ENCODE results near the gene ALK. TPM values are rescaled to one million over a fixed set of nuclear protein-coding genes. Genes with fewer than 3 reads are reported as not detected.

The ALK gene
- total and polyA plus RNA-seq, 10 of the 15 experiments (the other 5 are each of a cell fraction or from before 2014, with no cell fraction given) = 0.11 TPM; not detected in 9

DNA sequence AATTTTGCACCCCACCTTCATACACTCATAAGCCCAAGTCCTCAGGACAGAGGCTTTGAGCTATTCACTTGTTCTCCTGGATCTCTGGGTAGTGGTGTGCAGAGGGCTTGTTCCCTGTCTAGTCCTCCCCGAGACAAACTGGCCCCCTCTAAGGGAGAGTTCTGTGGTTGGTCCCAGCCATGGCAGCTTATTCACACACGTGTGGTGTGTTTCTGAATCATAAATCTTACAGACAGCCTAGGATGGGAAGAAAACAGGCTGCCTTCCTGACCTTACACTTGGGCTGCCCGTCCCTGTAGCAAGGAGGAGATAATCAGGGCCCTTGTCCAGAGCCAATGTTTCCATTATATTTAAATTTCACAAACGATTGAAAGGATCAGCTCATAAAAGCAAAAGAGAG lies 551.2 kb downstream of the ALK start:
- no TSS peak for BruUV-seq (replicated peaks)
- in situ Hi-C loops (cut with MboI) (no loop called here), intact Hi-C loops (cut with micrococcal nuclease; ENCODE audit: unreplicated experiment) (no loop called here)
- no peaks in the 10 kb centered on the region for H3K36me3 ChIP-seq (ENCODE audit: control insufficient read depth in 2 of 2, insufficient read depth in 2 of 2, low read length in 1 of 2)
- ChIA-PET RAD21 (ENCODE audit: unreplicated experiment) (no interaction called here), SMC1A (ENCODE audit: uncharacterized antibody, unreplicated experiment) (interaction anchor here (0.7 kb wide), 1 partner anchor 14 kb away, joined by 3 read pairs; no protein-coding TSS in a partner anchor), POLR2A (no interaction called here), CTCF (interaction anchor here (1.2 kb wide), 1 partner anchor 13 kb away, joined by 4 read pairs; no protein-coding TSS in a partner anchor)
- H3K9me3 ChIP-seq (replicated peaks; ENCODE audit: control insufficient read depth, insufficient read depth, low read length) = no peaks in the 10 kb centered on the region
- no peak overlapping the region for H3K4me3 ChIP-seq
- H4K20me1 ChIP-seq (ENCODE audit: control insufficient read depth, insufficient read depth) = no peaks in the 10 kb centered on the region
- FAIRE-seq (no peak), DNase-seq (ENCODE audit: low read depth, low spot score) (no peak), ATAC-seq (no peak)
- H3K4me2 ChIP-seq (ENCODE audit: control insufficient read depth, insufficient read depth) = no peak overlapping the region
- no peaks in the 10 kb centered on the region for H3K79me2 ChIP-seq (ENCODE audit: control insufficient read depth, insufficient read depth, low read length)
- peaks cover 0 to 6% of the 10 kb centered on the region in 2 experiments; a peak in 3 of 4 replicates for H3K27me3 ChIP-seq (replicated peaks in 1 of 2; ENCODE audit: control insufficient read depth in 2 of 2, insufficient read depth in 2 of 2, low read length in 1 of 2)
- no peak overlapping the region for H2AFZ ChIP-seq (ENCODE audit: control insufficient read depth, low read depth, low read length)
- no peak overlapping the region for H3K27ac ChIP-seq (ENCODE audit: control insufficient read depth, insufficient read depth)
- 0% methylated on average over 4 of the region's 4 CpGs for WGBS (ENCODE audit: insufficient coverage, insufficient replicate concordance, low lambda C conversion rate, missing lambda C conversion rate)
- H3K4me1 ChIP-seq (ENCODE audit: control insufficient read depth, insufficient read depth, low read length) = no peaks in the 10 kb centered on the region
- no peak overlapping the region for H3K9ac ChIP-seq (ENCODE audit: control insufficient read depth, insufficient read depth, low read length)
- TF ChIP-seq YBX1 (IDR thresholded peaks at IDR 0.05) (no peak), ESRRA (IDR thresholded peaks at IDR 0.05; ENCODE audit: low read length) (no peak), CBX3 (IDR thresholded peaks at IDR 0.05; ENCODE audit: borderline replicate concordance, low read depth) (no peak), YY1 (IDR thresholded peaks at IDR 0.05; ENCODE audit: low read depth, low read length) (no peak), ZBED1 (IDR thresholded peaks at IDR 0.05; ENCODE audit: borderline replicate concordance) (no peak), CHD1 (IDR thresholded peaks at IDR 0.05; ENCODE audit: low read depth, low read length) (no peak), FOXK2 (IDR thresholded peaks at IDR 0.05) (no peak), NR2F1 (conservative IDR thresholded peaks at IDR 0.05) (no peak), ZZZ3 (IDR thresholded peaks at IDR 0.05; ENCODE audit: control insufficient read depth, insufficient read length, low read depth) (no peak), SMAD1 (IDR thresholded peaks at IDR 0.05; ENCODE audit: low read depth, partially characterized antibody) (no peak), SMARCA5 (IDR thresholded peaks at IDR 0.05) (no peak), NFXL1 (IDR thresholded peaks at IDR 0.05; ENCODE audit: borderline replicate concordance) (no peak), WRNIP1 (IDR thresholded peaks at IDR 0.05; ENCODE audit: borderline replicate concordance, low read depth, low read length) (no peak)
- TF ChIP-seq, protein P1, sequence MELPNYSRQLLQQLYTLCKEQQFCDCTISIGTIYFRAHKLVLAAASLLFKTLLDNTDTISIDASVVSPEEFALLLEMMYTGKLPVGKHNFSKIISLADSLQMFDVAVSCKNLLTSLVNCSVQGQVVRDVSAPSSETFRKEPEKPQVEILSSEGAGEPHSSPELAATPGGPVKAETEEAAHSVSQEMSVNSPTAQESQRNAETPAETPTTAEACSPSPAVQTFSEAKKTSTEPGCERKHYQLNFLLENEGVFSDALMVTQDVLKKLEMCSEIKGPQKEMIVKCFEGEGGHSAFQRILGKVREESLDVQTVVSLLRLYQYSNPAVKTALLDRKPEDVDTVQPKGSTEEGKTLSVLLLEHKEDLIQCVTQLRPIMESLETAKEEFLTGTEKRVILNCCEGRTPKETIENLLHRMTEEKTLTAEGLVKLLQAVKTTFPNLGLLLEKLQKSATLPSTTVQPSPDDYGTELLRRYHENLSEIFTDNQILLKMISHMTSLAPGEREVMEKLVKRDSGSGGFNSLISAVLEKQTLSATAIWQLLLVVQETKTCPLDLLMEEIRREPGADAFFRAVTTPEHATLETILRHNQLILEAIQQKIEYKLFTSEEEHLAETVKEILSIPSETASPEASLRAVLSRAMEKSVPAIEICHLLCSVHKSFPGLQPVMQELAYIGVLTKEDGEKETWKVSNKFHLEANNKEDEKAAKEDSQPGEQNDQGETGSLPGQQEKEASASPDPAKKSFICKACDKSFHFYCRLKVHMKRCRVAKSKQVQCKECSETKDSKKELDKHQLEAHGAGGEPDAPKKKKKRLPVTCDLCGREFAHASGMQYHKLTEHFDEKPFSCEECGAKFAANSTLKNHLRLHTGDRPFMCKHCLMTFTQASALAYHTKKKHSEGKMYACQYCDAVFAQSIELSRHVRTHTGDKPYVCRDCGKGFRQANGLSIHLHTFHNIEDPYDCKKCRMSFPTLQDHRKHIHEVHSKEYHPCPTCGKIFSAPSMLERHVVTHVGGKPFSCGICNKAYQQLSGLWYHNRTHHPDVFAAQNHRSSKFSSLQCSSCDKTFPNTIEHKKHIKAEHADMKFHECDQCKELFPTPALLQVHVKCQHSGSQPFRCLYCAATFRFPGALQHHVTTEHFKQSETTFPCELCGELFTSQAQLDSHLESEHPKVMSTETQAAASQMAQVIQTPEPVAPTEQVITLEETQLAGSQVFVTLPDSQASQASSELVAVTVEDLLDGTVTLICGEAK (IDR thresholded peaks at IDR 0.05; ENCODE audit: borderline replicate concordance) = no peak
- TF ChIP-seq, protein P2, sequence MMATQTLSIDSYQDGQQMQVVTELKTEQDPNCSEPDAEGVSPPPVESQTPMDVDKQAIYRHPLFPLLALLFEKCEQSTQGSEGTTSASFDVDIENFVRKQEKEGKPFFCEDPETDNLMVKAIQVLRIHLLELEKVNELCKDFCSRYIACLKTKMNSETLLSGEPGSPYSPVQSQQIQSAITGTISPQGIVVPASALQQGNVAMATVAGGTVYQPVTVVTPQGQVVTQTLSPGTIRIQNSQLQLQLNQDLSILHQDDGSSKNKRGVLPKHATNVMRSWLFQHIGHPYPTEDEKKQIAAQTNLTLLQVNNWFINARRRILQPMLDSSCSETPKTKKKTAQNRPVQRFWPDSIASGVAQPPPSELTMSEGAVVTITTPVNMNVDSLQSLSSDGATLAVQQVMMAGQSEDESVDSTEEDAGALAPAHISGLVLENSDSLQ (IDR thresholded peaks at IDR 0.05) = no peak
- TF ChIP-seq, protein P3, sequence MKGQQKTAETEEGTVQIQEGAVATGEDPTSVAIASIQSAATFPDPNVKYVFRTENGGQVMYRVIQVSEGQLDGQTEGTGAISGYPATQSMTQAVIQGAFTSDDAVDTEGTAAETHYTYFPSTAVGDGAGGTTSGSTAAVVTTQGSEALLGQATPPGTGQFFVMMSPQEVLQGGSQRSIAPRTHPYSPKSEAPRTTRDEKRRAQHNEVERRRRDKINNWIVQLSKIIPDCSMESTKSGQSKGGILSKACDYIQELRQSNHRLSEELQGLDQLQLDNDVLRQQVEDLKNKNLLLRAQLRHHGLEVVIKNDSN (IDR thresholded peaks at IDR 0.05; ENCODE audit: borderline replicate concordance, extremely low read length, insufficient read depth, low read depth, low read length) = no peak
- TF ChIP-seq, protein P4, sequence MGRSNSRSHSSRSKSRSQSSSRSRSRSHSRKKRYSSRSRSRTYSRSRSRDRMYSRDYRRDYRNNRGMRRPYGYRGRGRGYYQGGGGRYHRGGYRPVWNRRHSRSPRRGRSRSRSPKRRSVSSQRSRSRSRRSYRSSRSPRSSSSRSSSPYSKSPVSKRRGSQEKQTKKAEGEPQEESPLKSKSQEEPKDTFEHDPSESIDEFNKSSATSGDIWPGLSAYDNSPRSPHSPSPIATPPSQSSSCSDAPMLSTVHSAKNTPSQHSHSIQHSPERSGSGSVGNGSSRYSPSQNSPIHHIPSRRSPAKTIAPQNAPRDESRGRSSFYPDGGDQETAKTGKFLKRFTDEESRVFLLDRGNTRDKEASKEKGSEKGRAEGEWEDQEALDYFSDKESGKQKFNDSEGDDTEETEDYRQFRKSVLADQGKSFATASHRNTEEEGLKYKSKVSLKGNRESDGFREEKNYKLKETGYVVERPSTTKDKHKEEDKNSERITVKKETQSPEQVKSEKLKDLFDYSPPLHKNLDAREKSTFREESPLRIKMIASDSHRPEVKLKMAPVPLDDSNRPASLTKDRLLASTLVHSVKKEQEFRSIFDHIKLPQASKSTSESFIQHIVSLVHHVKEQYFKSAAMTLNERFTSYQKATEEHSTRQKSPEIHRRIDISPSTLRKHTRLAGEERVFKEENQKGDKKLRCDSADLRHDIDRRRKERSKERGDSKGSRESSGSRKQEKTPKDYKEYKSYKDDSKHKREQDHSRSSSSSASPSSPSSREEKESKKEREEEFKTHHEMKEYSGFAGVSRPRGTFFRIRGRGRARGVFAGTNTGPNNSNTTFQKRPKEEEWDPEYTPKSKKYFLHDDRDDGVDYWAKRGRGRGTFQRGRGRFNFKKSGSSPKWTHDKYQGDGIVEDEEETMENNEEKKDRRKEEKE (IDR thresholded peaks at IDR 0.05) = no peak

Measured in GM12878 (cell line).